ENCODE results near the gene ODF2. TPM values are rescaled to one million over a fixed set of nuclear protein-coding genes. Genes with fewer than 3 reads are reported as not detected.

The ODF2 gene
- total RNA-seq, 1 experiment from 2014 or later, result 46.8 TPM

DNA sequence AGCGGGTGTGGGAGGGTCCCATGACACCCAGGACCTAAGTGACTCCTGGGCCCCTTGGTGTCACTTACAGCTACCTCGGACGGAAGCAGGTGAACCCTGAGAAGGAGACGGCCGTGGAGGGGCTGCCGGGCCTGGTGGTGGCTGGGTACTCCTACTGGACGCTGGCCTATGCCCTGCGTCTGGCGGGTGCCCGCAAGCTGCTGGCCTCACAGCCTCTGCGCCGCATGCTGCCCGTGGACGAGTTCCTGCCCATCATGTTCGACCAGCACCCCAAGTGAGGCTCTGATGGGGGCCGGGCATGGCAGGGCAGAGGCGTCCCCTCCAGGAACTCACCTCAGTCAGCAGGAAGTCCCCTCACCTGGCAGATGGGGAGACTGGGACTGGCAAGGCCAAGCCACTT lies 21.5 kb upstream of the ODF2 start:
- Histone ChIP-seq H3K4me1 (ENCODE audit: control insufficient read depth in 1 of 2, insufficient read depth in 2 of 2, low read length in 2 of 2) (peaks cover 2 to 10% of the 10 kb centered on the region in 2 experiments; a peak in 2 of 4 replicates), H3K4me2 (ENCODE audit: low read length) (no peak overlapping the region), H3K27ac (ENCODE audit: low read depth, low read length) (no peak overlapping the region), H2AFZ (ENCODE audit: low read depth, low read length, poor library complexity, severe bottlenecking) (no peak overlapping the region), H4K20me1 (ENCODE audit: insufficient read depth) (no peaks in the 10 kb centered on the region), H3K9me3 (ENCODE audit: control insufficient read depth in 1 of 2, insufficient read depth in 1 of 2, low read depth in 1 of 2, low read length in 2 of 2) (no peaks in the 10 kb centered on the region), H3K27me3 (ENCODE audit: insufficient read depth, low read length) (no peaks in the 10 kb centered on the region), H3K36me3 (ENCODE audit: control insufficient read depth in 1 of 2, insufficient read depth in 2 of 2, low read length in 2 of 2) (no peaks in the 10 kb centered on the region), H3K9ac (ENCODE audit: low read length) (no peak overlapping the region), H3K9me2 (ENCODE audit: insufficient read depth) (no peaks in the 10 kb centered on the region), H3K79me2 (ENCODE audit: insufficient read depth, low read length) (no peaks in the 10 kb centered on the region), H3K4me3 (replicated peaks in 1 of 2; ENCODE audit: low read depth in 1 of 2, low read length in 2 of 2) (no peak overlapping the region)
- no peak for TF ChIP-seq SP1 (IDR thresholded peaks at IDR 0.05; ENCODE audit: low read depth)
- no peak for TF ChIP-seq POLR2AphosphoS5 (IDR thresholded peaks at IDR 0.05; ENCODE audit: low read depth, low read length)
- TF ChIP-seq, protein P1, sequence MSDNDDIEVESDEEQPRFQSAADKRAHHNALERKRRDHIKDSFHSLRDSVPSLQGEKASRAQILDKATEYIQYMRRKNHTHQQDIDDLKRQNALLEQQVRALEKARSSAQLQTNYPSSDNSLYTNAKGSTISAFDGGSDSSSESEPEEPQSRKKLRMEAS (IDR thresholded peaks at IDR 0.05), result no peak
- TF ChIP-seq ATF3 (IDR thresholded peaks at IDR 0.05), result no peak
- TF ChIP-seq POLR2A (IDR thresholded peaks at IDR 0.05; ENCODE audit: borderline replicate concordance, extremely low read depth, insufficient read depth, insufficient read length), result no peak
- TF ChIP-seq REST (IDR thresholded peaks at IDR 0.05; ENCODE audit: low read depth), result no peak
- TF ChIP-seq EGR1 (IDR thresholded peaks at IDR 0.05; ENCODE audit: low read depth), result no peak
- TF ChIP-seq SRF (IDR thresholded peaks at IDR 0.05; ENCODE audit: low read depth), result no peak
- no peak for TF ChIP-seq FOSL1 (IDR thresholded peaks at IDR 0.05; ENCODE audit: low read depth)
- no peak for TF ChIP-seq EZH2phosphoT487 (IDR thresholded peaks at IDR 0.05; ENCODE audit: borderline replicate concordance)
- no peak for TF ChIP-seq JUND (IDR thresholded peaks at IDR 0.05)
- TF ChIP-seq, protein P2, sequence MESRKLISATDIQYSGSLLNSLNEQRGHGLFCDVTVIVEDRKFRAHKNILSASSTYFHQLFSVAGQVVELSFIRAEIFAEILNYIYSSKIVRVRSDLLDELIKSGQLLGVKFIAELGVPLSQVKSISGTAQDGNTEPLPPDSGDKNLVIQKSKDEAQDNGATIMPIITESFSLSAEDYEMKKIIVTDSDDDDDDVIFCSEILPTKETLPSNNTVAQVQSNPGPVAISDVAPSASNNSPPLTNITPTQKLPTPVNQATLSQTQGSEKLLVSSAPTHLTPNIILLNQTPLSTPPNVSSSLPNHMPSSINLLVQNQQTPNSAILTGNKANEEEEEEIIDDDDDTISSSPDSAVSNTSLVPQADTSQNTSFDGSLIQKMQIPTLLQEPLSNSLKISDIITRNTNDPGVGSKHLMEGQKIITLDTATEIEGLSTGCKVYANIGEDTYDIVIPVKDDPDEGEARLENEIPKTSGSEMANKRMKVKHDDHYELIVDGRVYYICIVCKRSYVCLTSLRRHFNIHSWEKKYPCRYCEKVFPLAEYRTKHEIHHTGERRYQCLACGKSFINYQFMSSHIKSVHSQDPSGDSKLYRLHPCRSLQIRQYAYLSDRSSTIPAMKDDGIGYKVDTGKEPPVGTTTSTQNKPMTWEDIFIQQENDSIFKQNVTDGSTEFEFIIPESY (IDR thresholded peaks at IDR 0.05; ENCODE audit: extremely low read depth, insufficient replicate concordance, low read length), result no peak
- no peak for TF ChIP-seq SIN3A (IDR thresholded peaks at IDR 0.05; ENCODE audit: low read depth)
- no peak for TF ChIP-seq CEBPB (IDR thresholded peaks at IDR 0.05; ENCODE audit: low read depth)
- no peak for TF ChIP-seq CTCF (IDR thresholded peaks at IDR 0.05 in 2 of 3, conservative IDR thresholded peaks at IDR 0.05 in 1 of 3; ENCODE audit: borderline replicate concordance in 1 of 3, insufficient read depth in 1 of 3, low read depth in 2 of 3, low read length in 2 of 3)
- TF ChIP-seq YY1 (IDR thresholded peaks at IDR 0.05; ENCODE audit: extremely low read depth, insufficient replicate concordance, low read depth, low read length), result no peak
- TF ChIP-seq RAD21 (IDR thresholded peaks at IDR 0.05; ENCODE audit: low read depth), result no peak
- no peak for TF ChIP-seq ZFX (IDR thresholded peaks at IDR 0.05)
- no peak for TF ChIP-seq EZH2 (IDR thresholded peaks at IDR 0.05)
- POLR2A ChIA-PET, result no interaction called here
- DNase-seq (ENCODE audit: low read depth, low spot score), result no peak
- RAD21 ChIA-PET (ENCODE audit: low non-redundant PET in 1 of 2, low total read pairs in 2 of 2, uncharacterized antibody in 2 of 2, unreplicated experiment in 2 of 2), result no interaction called here
- ATAC-seq, result no peak
- CTCF ChIA-PET, result no interaction called here
- BruUV-seq (replicated peaks), result no TSS peak
- intact Hi-C loops (cut with micrococcal nuclease), result no loop called here
